ENCODE measurements around the gene LYL1.

DNA sequence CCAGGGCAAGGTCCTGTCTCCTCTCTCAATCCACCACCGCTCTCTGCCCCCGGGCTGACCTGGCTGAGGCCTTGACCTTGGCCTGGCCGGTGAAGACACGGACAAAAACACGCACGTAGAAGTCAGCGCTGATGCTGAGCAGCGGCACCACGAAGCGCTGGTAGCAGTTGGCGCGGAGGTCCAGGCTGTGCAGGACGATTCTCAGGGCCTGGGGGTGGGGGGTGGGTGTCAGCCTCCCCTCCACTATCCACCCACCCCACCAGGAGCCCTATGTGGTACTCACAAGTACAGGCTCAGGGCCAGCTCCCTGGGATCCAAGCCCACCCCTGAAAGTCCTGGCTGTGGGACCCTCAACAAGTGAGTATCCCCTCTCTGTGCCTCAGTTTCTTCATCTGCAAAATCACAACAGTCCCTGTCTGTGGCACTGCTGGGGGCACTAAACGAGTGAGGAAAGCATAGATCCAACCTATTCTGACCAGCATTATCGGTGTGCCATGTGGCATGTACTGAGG, 7.5 kb upstream of the LYL1 start:
- TF ChIP-seq CTCF (IDR thresholded peaks at IDR 0.05; ENCODE audit: low read depth, low read length) (no peak), POLR2A (IDR thresholded peaks at IDR 0.05; ENCODE audit: extremely low read depth, insufficient read length) (no peak)

All from NB4 (cell line).